GM21576 (cell line): ENCODE data around the gene SF3B2.
"Not testable (repeated sequence)": the region's sequence is repeated elsewhere in the genome, so short reads cannot be mapped to it uniquely, and the experiment has no call there.

Experiments used
- ATAC-seq: cut with Tn5 transposase; IDR thresholded peaks from one replicate; pipeline ENCODE4 v1.9.1; 2021; ENCODE audit warnings: mild to moderate bottlenecking, moderate library complexity; ENCODE audit not compliant: unreplicated experiment

SF3B2 gene

GRCh38 chr11:66016793-66017177, 35.4 kb upstream of the SF3B2 start:
- no peak for ATAC-seq

- no peak for ATAC-seq
These were observed 34.8 kb upstream of the SF3B2 start for GRCh38 chr11:66017321-66017720.

- no peak for ATAC-seq
These were observed 32.0 kb upstream of the SF3B2 start for GRCh38 chr11:66020212-66020611.

GRCh38 chr11:66020618-66021357, 31.4 kb upstream of the SF3B2 start:
- no peak for ATAC-seq

GRCh38 chr11:66022401-66023185, 29.6 kb upstream of the SF3B2 start:
- ATAC-seq: no peak

GRCh38 chr11:66023186-66023440, 29.1 kb upstream of the SF3B2 start:
- ATAC-seq: not testable (repeated sequence)

GRCh38 chr11:66026017-66026529, 26.1 kb upstream of the SF3B2 start, which contains the start of gene CATSPER1:
Gene CATSPER1, minus strand, starts transcription at chr11:66026479. Its CDS starts 100 bp downstream, at chr11:66026379.
- no peak for ATAC-seq

GRCh38 chr11:66032957-66033735, 19.0 kb upstream of the SF3B2 start:
- no peak for ATAC-seq

- ATAC-seq: no peak
These were observed 16.4 kb upstream of the SF3B2 start for GRCh38 chr11:66035653-66036333.

GRCh38 chr11:66036334-66036710, 15.8 kb upstream of the SF3B2 start:
- no peak for ATAC-seq

- no peak for ATAC-seq
These were observed 14.8 kb upstream of the SF3B2 start for GRCh38 chr11:66037327-66037726.

- ATAC-seq: no peak
These were observed 12.4 kb upstream of the SF3B2 start for GRCh38 chr11:66039765-66040164.

GRCh38 chr11:66042227-66042995, 9.8 kb upstream of the SF3B2 start:
- no peak for ATAC-seq

- no peak for ATAC-seq
These were observed 8.9 kb upstream of the SF3B2 start for GRCh38 chr11:66042996-66043906.

GRCh38 chr11:66044757-66045156, 7.4 kb upstream of the SF3B2 start:
- no peak for ATAC-seq

- ATAC-seq: no peak
These were observed 7.0 kb upstream of the SF3B2 start for GRCh38 chr11:66045177-66045639.

- ATAC-seq: no peak
These were observed 5.3 kb upstream of the SF3B2 start for GRCh38 chr11:66046901-66047300.

- ATAC-seq: no peak
These were observed 4.4 kb upstream of the SF3B2 start for GRCh38 chr11:66047541-66048365.
